GM12865 (cell line): ENCODE results near the gene CIAO1.
A peak's percentile ranks its signal among the peaks of the same experiment; 100 is the strongest.

ENCODE experiments used
- DNase-seq: peaks from one replicate; pipeline ENCODE4 v3.0.0; 2010; ENCODE audit warnings: low read depth
- H3K4me3 ChIP-seq: 2 replicates; pipeline ENCODE4 v1.5.1; 2011; ENCODE audit warnings: mild to moderate bottlenecking, low read depth, low read length, control low read depth
- TF ChIP-seq, protein P1 (sequence below): IDR thresholded peaks from 2 replicates; pipeline ENCODE4 v1.5.1; 2011; ENCODE audit warnings: low read length, control low read depth, low read depth, inconsistent platforms; ENCODE audit not compliant: insufficient read depth; ENCODE audit errors: missing control alignments

Gene CIAO1

DNA sequence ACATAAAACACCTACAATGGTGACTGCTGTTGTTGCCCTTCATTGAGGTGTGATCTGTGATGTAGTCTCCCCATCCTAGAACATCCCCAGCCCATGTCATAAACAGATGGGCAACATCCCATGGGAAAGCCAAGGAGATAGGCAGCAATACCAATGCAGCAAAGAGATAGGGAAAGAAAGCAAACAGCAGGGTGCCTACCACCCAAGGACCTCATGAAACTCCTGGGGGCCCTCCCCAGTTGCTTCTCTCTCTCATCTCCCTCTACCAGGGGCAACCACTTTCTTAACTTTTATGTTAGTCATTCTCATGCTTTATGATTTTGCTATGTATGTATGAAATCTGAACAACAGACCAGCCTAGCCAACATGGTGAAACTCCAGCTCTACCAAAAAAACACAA, 51.0 kb downstream of the CIAO1 start:
- DNase-seq, result no peak
- no peak overlapping the region for H3K4me3 ChIP-seq
- TF ChIP-seq, protein P1, sequence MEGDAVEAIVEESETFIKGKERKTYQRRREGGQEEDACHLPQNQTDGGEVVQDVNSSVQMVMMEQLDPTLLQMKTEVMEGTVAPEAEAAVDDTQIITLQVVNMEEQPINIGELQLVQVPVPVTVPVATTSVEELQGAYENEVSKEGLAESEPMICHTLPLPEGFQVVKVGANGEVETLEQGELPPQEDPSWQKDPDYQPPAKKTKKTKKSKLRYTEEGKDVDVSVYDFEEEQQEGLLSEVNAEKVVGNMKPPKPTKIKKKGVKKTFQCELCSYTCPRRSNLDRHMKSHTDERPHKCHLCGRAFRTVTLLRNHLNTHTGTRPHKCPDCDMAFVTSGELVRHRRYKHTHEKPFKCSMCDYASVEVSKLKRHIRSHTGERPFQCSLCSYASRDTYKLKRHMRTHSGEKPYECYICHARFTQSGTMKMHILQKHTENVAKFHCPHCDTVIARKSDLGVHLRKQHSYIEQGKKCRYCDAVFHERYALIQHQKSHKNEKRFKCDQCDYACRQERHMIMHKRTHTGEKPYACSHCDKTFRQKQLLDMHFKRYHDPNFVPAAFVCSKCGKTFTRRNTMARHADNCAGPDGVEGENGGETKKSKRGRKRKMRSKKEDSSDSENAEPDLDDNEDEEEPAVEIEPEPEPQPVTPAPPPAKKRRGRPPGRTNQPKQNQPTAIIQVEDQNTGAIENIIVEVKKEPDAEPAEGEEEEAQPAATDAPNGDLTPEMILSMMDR, result no peak

GRCh38 chr2:96317584-96317997, 51.6 kb downstream of the CIAO1 start:
- no peak for DNase-seq
- TF ChIP-seq, protein P1, result no peak
- no peak overlapping the region for H3K4me3 ChIP-seq

GRCh38 chr2:96318723-96319122, 52.7 kb downstream of the CIAO1 start:
- H3K4me3 ChIP-seq, result no peak overlapping the region
- TF ChIP-seq, protein P1, result no peak
- DNase-seq, result no peak

DNA sequence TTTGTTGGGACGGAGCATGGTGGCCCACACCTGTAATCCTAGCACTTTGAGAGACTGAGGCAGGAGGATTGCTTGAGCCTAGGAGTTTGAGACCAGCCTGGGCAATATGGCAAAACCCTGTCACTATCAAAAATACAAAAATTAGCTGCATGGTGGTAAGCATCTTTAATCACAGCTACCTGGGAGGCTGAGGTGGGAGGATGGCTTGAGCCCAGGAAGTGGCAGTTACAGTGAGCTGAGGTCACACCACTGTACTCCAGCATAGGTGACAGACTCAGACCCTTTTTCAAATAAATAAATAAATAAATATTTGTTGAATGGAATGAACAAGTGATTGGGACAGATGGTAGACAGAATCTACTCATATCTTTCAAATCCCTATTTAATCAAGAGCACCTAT, 53.4 kb downstream of the CIAO1 start:
- peak overlapping the region; percentile 18; the same call in 1 of the 2 replicates for H3K4me3 ChIP-seq
- DNase-seq, result no peak
- TF ChIP-seq, protein P1, result no peak

DNA sequence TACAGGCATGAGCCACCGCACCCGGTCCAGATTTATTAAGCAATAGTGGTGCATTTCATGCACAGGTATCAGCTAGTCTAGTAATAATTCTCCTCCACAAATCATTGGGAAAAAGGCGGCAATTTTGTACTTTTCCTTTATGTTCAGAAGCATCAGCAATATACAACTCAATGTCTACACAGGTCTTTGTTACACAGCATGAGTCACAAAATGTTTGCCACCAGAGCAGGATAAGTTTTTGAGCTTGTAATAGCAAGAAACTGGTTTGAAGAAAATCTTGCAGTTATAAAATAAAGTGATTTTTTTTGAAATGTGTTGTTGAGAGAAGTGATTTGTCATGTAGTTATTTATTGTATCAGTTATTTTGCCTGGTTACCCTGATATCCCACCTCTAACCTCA, 54.3 kb downstream of the CIAO1 start:
- peak overlapping the region; percentile 84 for H3K4me3 ChIP-seq
- no peak for DNase-seq
- TF ChIP-seq, protein P1, result no peak

DNA sequence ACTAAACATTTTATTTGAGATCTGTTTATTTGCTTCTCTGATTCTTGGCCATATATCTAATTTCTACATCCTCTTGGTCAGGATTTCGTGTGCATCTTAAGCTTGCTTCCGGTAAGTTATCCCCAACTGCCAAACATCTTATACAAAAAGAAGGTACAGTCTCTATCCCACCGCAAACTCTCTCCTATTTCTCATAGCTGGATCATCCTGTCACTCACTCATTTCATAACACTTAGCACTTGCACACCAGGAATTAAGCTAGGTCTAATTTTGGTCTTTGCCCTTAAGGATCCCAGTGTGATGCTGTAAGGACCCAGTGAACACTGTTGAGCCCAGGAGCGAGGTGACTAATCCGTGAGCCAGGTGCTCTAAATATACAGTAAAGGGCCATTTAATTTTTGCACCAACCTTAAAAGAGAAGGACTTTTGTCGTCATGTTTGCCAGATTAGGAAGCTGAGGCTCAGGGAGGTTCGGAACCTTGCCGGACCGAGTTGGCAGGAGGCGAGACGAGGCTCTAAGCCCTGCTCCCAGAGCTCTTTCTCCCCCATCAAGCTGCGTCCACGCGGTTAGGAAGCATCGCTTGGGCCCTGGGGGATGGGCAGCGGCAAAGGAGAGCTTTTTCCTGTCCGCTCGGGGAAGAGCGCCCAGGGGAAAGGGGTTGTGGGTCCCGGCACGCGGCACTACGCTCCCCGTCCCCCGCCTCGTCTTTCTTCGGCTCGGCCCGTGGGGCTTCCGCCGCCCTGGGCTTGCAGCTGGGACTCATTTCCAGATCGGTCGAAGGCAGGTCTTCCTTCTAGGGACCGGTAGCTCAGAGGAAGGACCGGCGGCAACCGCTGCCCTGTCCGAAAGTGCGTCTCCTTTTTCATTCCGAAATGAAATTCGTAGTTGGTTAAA, 55.0 kb downstream of the CIAO1 start:
- peak; percentile 71 for DNase-seq
- TF ChIP-seq, protein P1, result no peak
- peak overlapping the region; percentile 84 for H3K4me3 ChIP-seq
